GM19438 (cell line): ENCODE measurements around the gene ITPKC.

Experiments
- ATAC-seq: cut with Tn5 transposase; IDR thresholded peaks from one replicate; pipeline ENCODE4 v1.9.1; 2021; ENCODE audit warnings: low read depth; ENCODE audit not compliant: unreplicated experiment

Gene ITPKC

DNA sequence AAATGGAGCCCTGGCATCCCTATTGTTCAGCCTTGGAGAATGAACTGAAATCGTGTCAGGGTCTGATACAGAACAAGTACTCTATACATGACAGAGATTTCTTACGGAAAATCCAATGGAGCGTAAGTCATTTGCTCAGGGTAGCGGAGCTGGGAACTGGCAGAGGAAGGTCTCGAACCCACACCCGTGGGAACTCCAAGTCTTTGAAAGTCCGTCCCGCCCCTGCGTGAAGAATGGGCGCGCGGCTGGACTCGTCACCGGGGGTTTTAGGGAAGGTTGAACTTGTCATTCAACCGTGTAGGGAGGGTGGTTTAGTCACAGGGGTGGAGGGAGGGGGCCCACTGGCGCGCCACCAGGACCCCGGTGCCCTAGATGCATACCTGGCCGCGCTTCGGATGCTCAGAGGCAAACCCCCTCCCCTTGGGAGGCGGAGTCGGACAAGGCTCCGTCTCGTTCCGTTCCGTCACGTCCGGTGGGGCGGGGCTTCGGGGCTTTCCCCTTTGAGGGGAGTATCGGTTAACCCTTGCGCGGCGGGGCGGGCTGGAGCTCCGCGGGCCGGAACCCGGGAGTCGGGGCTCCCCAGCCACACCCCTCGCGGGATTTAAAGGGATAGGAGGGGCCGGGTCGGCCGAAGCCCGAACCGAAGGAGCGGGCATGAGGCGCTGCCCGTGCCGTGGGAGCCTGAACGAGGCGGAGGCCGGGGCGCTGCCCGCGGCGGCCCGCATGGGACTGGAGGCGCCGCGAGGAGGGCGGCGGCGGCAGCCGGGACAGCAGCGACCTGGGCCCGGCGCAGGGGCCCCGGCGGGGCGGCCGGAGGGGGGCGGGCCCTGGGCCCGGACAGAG, at the start of gene ITPKC, which contains the start of gene COQ8B:
TSS of gene ITPKC (plus strand) at position 631 of the 843 bp plus-strand sequence. CDS start at position 655, 24 bp downstream.
TSS of gene COQ8B (minus strand) at position 405 of the 843 bp plus-strand sequence. CDS start 2,254 bp downstream, outside the sequence.
- ATAC-seq, result peak; percentile 64

- no peak for ATAC-seq
Observed at GRCh38 chr19:40667602-40668001, 49.3 kb upstream of the ITPKC start.

DNA sequence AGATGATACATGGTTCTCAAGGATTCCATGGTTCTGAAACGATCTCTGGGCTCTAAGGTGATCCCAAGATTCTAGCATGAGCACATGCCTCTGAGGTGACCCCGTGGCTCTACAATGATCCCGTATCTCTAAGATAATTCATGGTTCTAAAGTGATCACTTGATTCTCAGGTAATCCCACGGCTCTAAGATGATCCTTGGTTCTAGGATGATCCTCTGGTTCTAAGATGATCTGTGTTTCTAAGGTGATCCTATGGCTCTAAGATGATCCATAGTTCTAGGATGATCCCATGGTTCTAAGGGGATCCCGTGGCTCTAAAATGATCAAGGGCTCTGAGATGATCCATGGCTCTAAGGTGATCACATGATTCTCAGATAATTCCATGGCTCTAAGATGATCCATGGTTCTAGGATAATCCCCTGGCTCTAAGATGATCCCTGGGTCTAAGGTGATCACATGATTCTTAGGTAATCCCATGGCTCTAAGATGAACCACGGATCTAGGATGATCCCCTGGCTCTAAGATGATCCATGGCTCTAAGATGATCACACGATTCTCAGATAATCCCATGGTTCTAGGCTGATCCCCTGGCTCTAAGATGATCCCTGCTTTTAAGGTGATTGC, 47.8 kb upstream of the ITPKC start:
- no peak for ATAC-seq

- no peak for ATAC-seq
Observed at GRCh38 chr19:40671404-40671803, 45.5 kb upstream of the ITPKC start.

DNA sequence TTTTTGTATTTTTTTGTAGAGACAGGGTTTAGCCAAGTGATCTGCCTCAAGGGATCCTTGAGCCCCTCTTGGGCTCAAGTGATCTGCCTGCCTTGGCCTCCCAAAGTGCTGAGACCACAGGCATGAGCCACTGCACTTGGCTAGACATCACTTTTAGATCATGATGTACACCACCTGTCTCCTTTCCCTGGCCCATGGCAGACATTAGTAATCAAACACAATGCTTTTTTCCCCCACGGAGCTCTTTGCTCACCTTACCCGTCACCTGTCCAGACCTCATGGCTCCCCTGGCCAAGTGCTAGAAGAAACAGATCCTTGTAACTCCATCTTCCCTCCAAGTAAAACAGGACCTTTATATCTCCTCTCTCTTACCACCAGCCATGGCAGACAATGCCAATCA, 44.9 kb upstream of the ITPKC start:
- no peak for ATAC-seq

DNA sequence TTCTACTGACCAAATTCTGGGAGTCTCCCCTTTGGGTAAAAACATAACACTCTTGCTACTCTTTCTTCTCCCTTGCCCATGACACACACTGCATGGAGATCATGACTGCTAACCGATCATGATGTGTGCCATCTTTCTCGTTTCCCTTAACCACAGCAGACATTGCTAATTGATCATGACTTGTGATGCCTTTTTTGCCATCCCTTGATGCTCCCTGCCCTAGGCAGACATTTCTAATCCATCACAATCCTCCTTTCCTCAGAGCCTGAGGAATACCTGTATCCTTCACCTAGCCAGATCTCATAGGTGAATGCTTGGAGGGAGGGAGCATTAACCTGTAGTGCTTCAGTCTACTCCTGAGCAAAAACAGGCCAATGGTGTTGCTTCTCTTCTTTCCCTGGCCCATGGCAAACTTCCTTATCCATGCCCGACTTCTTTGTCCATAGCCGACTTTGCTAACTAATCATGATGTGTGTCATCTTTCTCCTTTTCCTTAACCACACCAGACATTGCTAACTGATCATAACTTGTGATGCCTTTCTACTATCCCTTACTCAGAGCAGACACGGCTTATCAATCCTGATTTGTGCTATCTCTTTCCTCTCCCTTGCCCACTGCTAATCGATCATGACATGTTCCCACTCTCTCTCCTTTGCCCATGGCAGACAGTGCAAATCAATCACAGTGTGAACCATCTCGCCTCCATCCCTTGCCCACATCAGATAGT, 44.2 kb upstream of the ITPKC start:
- no peak for ATAC-seq

DNA sequence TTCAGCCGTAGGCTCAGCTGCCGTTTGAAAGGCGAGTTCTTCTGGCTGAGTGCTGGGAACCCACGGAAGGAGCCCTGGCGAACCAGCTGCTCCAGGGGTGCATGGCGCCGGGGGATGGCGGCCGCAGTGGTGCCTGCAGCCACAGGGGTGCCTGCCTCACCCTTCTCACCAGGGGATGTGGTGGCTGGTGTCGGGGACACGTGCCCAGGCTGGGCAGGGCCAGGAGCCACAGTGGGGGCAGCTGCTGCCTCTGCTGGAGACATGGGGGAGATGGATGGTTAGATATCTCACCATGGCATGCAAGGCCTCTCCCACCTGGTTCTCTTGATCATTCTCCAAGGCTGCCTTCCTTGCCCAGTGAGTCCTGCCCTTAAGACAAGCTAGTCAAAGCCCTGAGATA, 43.5 kb upstream of the ITPKC start:
- ATAC-seq, result no peak

DNA sequence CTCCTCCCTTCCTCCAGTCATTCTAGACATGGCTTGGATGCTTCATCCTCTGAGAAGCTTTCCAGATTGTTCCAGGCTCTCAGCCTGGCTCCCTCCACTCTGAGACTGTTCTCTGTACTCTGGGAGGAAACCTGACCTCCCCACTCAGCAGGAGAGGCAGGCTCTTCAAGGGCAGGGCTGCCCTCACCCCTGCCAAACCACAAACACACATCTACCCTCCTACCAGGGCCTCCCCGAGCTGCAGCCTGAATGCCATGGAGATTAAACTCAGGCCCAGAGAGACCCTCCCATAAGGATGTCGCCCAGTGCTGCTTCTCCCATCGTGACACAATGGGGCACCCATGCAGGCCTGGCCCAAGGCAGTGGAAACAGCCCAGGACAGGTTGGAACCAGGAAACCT, 42.6 kb upstream of the ITPKC start:
- no peak for ATAC-seq

- no peak for ATAC-seq
Observed at GRCh38 chr19:40677156-40677555, 39.8 kb upstream of the ITPKC start.

- ATAC-seq, result no peak
Observed at GRCh38 chr19:40681039-40681438, 35.9 kb upstream of the ITPKC start.

- no peak for ATAC-seq
Observed at GRCh38 chr19:40682431-40682964, 34.4 kb upstream of the ITPKC start.

GRCh38 chr19:40683437-40683836, 33.5 kb upstream of the ITPKC start:
- no peak for ATAC-seq

DNA sequence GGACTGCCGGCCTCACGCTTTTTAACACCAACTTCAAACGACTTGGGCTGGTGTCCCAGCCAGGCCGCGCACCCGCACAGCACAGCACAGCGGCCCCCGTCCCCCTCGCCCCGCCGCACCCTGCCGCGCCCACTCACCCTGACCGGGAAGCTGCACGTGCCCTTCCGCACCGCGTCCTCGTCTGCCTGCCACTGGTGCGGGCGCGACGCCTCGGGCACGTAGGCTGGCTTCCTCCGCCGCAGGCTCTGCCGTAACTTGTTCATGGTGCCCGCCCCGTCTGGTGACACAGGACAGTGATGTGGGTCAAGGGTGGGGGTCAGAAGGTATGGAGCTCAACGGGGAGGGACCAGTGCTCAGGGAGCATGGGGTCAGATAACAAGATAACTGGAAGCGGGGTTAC, 32.6 kb upstream of the ITPKC start:
- no peak for ATAC-seq

DNA sequence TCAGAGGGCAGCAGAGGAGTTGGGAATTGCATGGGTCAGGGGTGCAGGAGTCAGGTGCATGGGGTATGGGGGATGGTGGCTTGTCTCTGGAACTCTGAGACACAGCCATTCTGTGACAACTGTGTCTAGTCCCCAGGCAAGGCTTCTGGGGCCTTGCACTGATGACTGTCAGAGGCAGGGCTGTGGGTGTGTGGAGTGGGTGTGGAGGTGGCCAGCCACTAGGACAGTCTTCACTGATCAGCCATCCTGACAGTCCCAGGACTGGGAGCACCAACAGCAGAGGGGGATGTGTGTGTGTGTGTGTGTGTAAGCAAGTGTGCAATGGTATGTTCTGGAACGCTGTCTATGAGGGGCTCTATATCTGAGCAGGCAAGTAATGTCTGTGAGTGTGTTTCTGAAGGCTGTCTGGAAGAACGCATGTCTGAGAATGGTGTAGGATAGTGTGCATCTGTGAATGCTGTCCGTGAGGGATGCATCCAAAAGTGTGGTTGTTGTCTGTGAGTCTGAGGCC, 31.8 kb upstream of the ITPKC start:
- no peak for ATAC-seq

DNA sequence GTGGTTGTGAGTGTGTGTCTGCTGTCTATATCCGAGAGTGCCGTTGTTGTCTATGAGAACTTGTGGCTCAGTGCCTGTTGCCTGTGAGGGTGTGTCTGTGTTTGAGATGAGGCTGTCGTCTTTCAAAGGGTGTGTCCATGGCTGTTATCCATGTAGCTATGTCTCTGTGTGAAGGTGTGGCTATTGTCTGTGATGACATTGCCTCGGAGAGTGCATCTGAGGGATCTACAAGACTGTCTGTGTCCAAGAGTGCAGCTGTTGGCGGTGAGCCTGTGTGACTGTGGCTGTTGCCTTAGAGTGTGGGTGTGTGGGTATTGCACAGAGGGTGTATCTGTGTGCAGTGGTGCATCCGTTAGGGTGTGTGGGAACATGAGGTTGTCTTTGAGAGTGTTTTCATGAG, 31.3 kb upstream of the ITPKC start:
- ATAC-seq, result no peak

DNA sequence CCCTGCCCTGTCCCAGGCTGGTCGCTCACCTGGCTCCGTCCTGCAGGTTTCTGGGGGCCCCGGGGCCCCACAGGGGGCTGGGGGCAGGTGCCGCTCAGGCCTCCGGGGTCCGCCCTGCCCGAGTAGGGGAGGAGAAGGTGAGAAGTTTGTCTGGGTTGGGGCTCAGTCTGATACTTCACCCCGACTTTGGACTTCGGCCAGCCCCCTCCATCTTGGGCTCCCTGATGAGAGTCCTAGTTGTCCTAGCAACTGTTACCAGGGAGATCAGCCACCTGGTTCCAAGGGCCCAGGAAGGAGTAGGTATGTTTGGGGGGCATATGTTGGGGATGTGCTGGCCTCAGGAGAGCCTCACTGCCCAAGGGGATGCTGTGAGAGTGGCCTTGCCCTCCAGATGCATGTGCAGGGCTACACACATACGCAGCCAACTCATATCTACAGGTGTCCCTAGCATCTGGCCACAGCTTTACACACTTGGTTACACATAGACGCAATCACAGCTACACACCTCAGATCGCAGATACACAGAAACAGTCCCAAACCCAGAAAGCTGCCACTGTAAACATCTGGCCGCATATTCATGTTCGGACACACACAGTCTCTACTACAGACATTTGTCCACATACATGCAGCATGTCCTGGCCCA, 29.9 kb upstream of the ITPKC start:
- ATAC-seq, result no peak

DNA sequence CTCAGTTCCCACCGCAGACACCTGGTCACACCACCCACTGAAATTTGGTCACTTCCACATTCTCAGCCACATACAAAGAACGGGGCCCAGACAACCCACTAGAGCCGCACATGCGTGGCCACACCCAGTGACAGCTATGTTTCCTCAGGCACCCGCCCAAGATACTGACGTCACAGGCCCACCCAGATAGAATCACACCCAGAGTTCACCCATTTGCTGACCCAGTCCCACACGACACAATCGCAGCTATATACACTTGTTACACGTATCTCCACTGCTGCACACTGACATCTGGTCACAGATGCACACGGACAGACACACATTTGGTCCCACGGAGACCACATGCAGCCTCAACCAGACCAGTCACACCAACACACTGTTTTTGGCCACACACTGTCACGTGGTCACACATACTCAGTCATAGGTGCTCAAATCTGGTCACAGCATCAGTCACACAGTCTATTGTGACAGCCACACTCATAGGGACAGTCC, 29.3 kb upstream of the ITPKC start:
- no peak for ATAC-seq

DNA sequence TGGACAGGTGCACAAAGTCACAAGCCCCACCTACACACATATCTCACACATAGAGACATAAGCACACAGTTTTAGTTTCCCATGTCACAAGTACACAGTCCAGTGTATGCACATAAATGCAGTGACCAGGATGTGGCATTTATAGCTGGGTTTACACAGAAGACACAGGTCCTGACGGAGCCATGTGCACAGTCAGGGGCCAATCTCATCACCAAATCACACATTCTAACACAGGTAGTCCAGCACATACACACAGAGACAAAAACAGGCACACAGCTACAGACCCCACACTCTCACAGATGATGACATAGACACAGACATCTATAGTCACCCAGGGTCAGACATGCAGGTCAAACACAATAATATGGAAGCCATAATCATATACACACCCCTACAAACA, 28.6 kb upstream of the ITPKC start:
- no peak for ATAC-seq

DNA sequence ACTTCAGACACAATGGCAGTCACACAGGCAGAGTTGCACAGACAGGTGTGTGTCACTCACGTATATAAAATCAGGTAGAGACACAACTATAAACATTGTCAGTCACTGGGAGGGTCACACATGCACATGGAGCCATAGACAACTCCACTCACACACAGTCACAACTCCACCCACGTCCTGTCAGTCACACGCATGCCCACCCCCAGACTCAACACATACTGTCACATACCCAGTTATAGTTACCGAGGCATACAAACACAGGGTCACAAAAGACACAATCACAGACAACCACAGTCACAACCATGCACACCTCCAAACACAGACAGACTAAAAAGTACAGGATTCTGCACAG, 27.9 kb upstream of the ITPKC start:
- no peak for ATAC-seq

GRCh38 chr19:40689339-40690049, 27.4 kb upstream of the ITPKC start:
- ATAC-seq, result no peak
